ENCODE measurements around the gene MAGI1. TPM values are rescaled to one million over a fixed set of nuclear protein-coding genes. Genes with fewer than 3 reads are reported as not detected.

Gene MAGI1
- polyA plus RNA-seq, 1 of the 3 experiments (the other 2 are of a cell fraction) = 10.3 TPM

DNA sequence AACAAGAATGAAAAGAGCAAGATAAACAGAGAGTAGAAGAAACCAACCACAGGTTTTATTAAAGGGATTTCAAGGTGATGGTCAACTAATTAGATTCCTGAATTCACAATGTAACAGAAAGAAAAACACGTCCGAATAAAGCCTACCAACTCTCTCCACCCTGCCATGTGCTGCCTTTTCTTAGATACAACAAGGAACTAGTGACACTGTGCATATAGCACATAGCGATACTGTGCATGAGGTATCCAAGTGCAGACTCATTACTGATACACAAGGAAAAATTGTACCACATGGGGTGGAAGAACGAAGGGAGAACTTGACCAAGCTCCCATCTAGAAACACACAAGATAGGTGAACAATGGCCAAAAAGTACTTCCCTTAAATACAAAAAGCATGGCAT lies 154.6 kb downstream of the MAGI1 start:
- no peak overlapping the region for H3K4me3 ChIP-seq (ENCODE audit: low read depth in 2 of 2, low read length in 1 of 2)
- no peaks in the 10 kb centered on the region for H3K9me3 ChIP-seq
- ChIA-PET POLR2A (no interaction called here), CTCF (no interaction called here)
- H3K9ac ChIP-seq = no peak overlapping the region
- peaks cover 3% of the 10 kb centered on the region; the same call in 1 of the 2 replicates for H4K20me1 ChIP-seq (ENCODE audit: insufficient read depth)
- no peak overlapping the region for H3K4me2 ChIP-seq
- H3K79me2 ChIP-seq (ENCODE audit: insufficient read depth) = peaks cover 72% of the 10 kb centered on the region
- H2AFZ ChIP-seq (ENCODE audit: low read depth) = no peak overlapping the region
- H3K4me1 ChIP-seq (ENCODE audit: control insufficient read depth in 1 of 2, insufficient read depth in 2 of 2, low read depth in 1 of 2, low read length in 1 of 2) = peaks cover 0 to 4% of the 10 kb centered on the region in 2 experiments; a peak in 1 of 4 replicates
- H3K27ac ChIP-seq (ENCODE audit: low read depth in 2 of 2, low read length in 1 of 2) = no peak overlapping the region
- no peak for TF ChIP-seq TCF12 (IDR thresholded peaks at IDR 0.05)
- TF ChIP-seq RXRA (IDR thresholded peaks at IDR 0.05; ENCODE audit: borderline replicate concordance, low read depth) = no peak
- no peak for TF ChIP-seq SIN3A (IDR thresholded peaks at IDR 0.05; ENCODE audit: borderline replicate concordance, low read depth, low read length)
- H3K36me3 ChIP-seq (replicated peaks in 1 of 2; ENCODE audit: control insufficient read depth in 1 of 2, insufficient read depth in 2 of 2, low read length in 1 of 2) = no peaks in the 10 kb centered on the region
- peaks cover 2% of the 10 kb centered on the region for H3F3A ChIP-seq (replicated peaks; ENCODE audit: insufficient read depth)
- WGBS (ENCODE audit: low lambda C conversion rate) = 86% methylated on average over 4 of the region's 4 CpGs
- H3K9me2 ChIP-seq = no peaks in the 10 kb centered on the region
- DNase-seq = no peak
- no peaks in the 10 kb centered on the region for H3K27me3 ChIP-seq (ENCODE audit: insufficient read depth)

DNA sequence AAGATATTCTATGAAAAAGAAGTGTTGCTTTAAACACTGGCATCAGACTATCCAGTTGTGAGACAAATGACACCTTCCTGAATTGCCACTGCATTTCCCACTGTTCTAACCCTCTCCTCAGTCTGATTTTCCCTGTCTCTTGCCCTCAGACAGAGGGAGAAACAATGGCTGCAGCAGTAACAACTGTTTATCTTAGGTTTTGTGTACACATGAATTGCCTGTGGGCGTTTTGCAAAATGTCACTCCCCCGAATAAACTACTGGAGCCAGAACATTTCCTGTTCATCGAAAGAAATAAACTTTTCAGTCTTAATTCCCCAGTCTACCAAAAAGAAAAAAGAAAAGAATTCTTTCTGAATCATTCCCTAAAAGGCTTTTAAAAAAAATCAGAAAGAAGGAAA lies 155.1 kb downstream of the MAGI1 start:
- no peak overlapping the region for H3K4me3 ChIP-seq (ENCODE audit: low read depth in 2 of 2, low read length in 1 of 2)
- DNase-seq = peak; percentile 29
- no peak overlapping the region for H3K9ac ChIP-seq
- peaks cover 0 to 4% of the 10 kb centered on the region in 2 experiments; a peak in 1 of 4 replicates for H3K4me1 ChIP-seq (ENCODE audit: control insufficient read depth in 1 of 2, insufficient read depth in 2 of 2, low read depth in 1 of 2, low read length in 1 of 2)
- H3K36me3 ChIP-seq (replicated peaks in 1 of 2; ENCODE audit: control insufficient read depth in 1 of 2, insufficient read depth in 2 of 2, low read length in 1 of 2) = no peaks in the 10 kb centered on the region
- H3K4me2 ChIP-seq = no peak overlapping the region
- ChIA-PET CTCF (no interaction called here), POLR2A (no interaction called here)
- 36% methylated on average over 3 of the region's 3 CpGs for WGBS (ENCODE audit: low lambda C conversion rate)
- H4K20me1 ChIP-seq (ENCODE audit: insufficient read depth) = peaks cover 8% of the 10 kb centered on the region; the same call in 1 of the 2 replicates
- no peaks in the 10 kb centered on the region for H3F3A ChIP-seq (replicated peaks; ENCODE audit: insufficient read depth)
- no peaks in the 10 kb centered on the region for H3K9me3 ChIP-seq
- peaks cover 76% of the 10 kb centered on the region for H3K79me2 ChIP-seq (ENCODE audit: insufficient read depth)
- H2AFZ ChIP-seq (ENCODE audit: low read depth) = no peak overlapping the region
- no peak for TF ChIP-seq EZH2phosphoT487 (IDR thresholded peaks at IDR 0.05; ENCODE audit: borderline replicate concordance, low read depth)
- no peak for TF ChIP-seq SIN3A (IDR thresholded peaks at IDR 0.05; ENCODE audit: borderline replicate concordance, low read depth, low read length)
- no peak for TF ChIP-seq CHD2 (IDR thresholded peaks at IDR 0.05; ENCODE audit: low read length, partially characterized antibody)
- no peak for TF ChIP-seq MEF2A (IDR thresholded peaks at IDR 0.05; ENCODE audit: borderline replicate concordance, low read depth)
- no peak for TF ChIP-seq TCF12 (IDR thresholded peaks at IDR 0.05)
- no peak for TF ChIP-seq ZBTB33 (IDR thresholded peaks at IDR 0.05; ENCODE audit: borderline replicate concordance, low read depth)
- H3K9me2 ChIP-seq = no peaks in the 10 kb centered on the region
- no peaks in the 10 kb centered on the region for H3K27me3 ChIP-seq (ENCODE audit: insufficient read depth)
- H3K27ac ChIP-seq (ENCODE audit: low read depth in 2 of 2, low read length in 1 of 2) = no peak overlapping the region

DNA sequence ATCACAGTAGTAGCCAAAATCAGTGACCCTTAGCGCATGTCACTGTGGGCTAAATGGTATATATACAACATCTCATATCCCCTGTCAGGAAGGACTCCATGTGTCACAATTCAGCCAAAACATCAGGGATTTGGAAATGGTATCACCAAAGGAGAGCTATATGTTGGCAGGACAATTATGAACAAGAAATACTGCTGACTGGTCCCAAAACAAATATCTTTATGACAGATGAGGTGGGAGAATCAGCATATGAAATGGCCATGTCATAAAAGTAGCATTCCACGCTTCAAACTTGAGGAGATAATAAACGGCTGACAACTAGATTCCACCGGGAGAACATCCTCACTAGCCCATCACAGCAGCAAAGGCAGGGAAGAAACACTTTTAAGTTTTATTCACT lies 158.4 kb downstream of the MAGI1 start:
- Histone ChIP-seq H3K27ac (ENCODE audit: low read depth in 2 of 2, low read length in 1 of 2) (no peak overlapping the region), H3K4me2 (no peak overlapping the region), H3K36me3 (replicated peaks in 1 of 2; ENCODE audit: control insufficient read depth in 1 of 2, insufficient read depth in 2 of 2, low read length in 1 of 2) (no peaks in the 10 kb centered on the region), H3K4me3 (ENCODE audit: low read depth in 2 of 2, low read length in 1 of 2) (no peak overlapping the region), H3K9me2 (no peaks in the 10 kb centered on the region), H3F3A (replicated peaks; ENCODE audit: insufficient read depth) (no peaks in the 10 kb centered on the region), H3K9me3 (no peaks in the 10 kb centered on the region), H2AFZ (ENCODE audit: low read depth) (no peak overlapping the region), H3K9ac (no peak overlapping the region), H3K27me3 (ENCODE audit: insufficient read depth) (no peaks in the 10 kb centered on the region), H4K20me1 (ENCODE audit: insufficient read depth) (peaks cover 8% of the 10 kb centered on the region; the same call in 1 of the 2 replicates), H3K4me1 (ENCODE audit: control insufficient read depth in 1 of 2, insufficient read depth in 2 of 2, low read depth in 1 of 2, low read length in 1 of 2) (peaks cover 0 to 4% of the 10 kb centered on the region in 2 experiments; a peak in 1 of 4 replicates), H3K79me2 (ENCODE audit: insufficient read depth) (peaks cover 59% of the 10 kb centered on the region)
- no peak for TF ChIP-seq RCOR1 (IDR thresholded peaks at IDR 0.05; ENCODE audit: low read length)
- TF ChIP-seq TAF1 (IDR thresholded peaks at IDR 0.05; ENCODE audit: borderline replicate concordance, low read depth, low read length) = no peak
- TF ChIP-seq MXI1 (IDR thresholded peaks at IDR 0.05; ENCODE audit: low read depth, low read length) = no peak
- no peak for TF ChIP-seq GATA2 (CRISPR knock-in tag; IDR thresholded peaks at IDR 0.05)
- no peak for TF ChIP-seq NFIC (IDR thresholded peaks at IDR 0.05; ENCODE audit: borderline replicate concordance)
- no peak for TF ChIP-seq POLR2AphosphoS5 (IDR thresholded peaks at IDR 0.05; ENCODE audit: low read depth, low read length)
- TF ChIP-seq MEF2A (IDR thresholded peaks at IDR 0.05; ENCODE audit: borderline replicate concordance, low read depth) = no peak
- no peak for TF ChIP-seq EZH2phosphoT487 (IDR thresholded peaks at IDR 0.05; ENCODE audit: borderline replicate concordance, low read depth)
- TF ChIP-seq PBX3 (IDR thresholded peaks at IDR 0.05) = no peak
- no peak for TF ChIP-seq RAD21 (IDR thresholded peaks at IDR 0.05; ENCODE audit: low read length)
- TF ChIP-seq GABPA (IDR thresholded peaks at IDR 0.05; ENCODE audit: low read depth) = no peak
- TF ChIP-seq RXRA (IDR thresholded peaks at IDR 0.05; ENCODE audit: borderline replicate concordance, low read depth) = no peak
- TF ChIP-seq RFX5 (IDR thresholded peaks at IDR 0.05; ENCODE audit: low read length) = no peak
- TF ChIP-seq JUND (IDR thresholded peaks at IDR 0.05) = no peak
- TF ChIP-seq EP300 (IDR thresholded peaks at IDR 0.05; ENCODE audit: borderline replicate concordance in 1 of 2, low read depth in 1 of 2, low read length in 1 of 2) = no peak
- TF ChIP-seq NRF1 (IDR thresholded peaks at IDR 0.05; ENCODE audit: low read depth, low read length) = no peak
- TF ChIP-seq SMC3 (IDR thresholded peaks at IDR 0.05; ENCODE audit: low read depth, low read length) = no peak
- no peak for TF ChIP-seq FOSL2 (IDR thresholded peaks at IDR 0.05; ENCODE audit: borderline replicate concordance, low read depth)
- no peak for TF ChIP-seq TCF12 (IDR thresholded peaks at IDR 0.05)
- ChIA-PET POLR2A (no interaction called here), CTCF (no interaction called here)
- 97% methylated on average over 4 of the region's 4 CpGs for WGBS (ENCODE audit: low lambda C conversion rate)
- DNase-seq = no peak

Data from SK-N-SH (cell line).